ENCODE results near the gene USP34.
"Not testable (repeated sequence)": the region's sequence is repeated elsewhere in the genome, so short reads cannot be mapped to it uniquely, and the experiment has no call there.

USP34 gene

GRCh38 chr2:61470965-61471904 lies at the start of gene USP34:
TSS of gene USP34 (minus strand) at chr2:61471087. CDS start at chr2:61470692, 395 bp downstream.
- DNase-seq: peak; percentile 96

- no peak for DNase-seq
These were observed 49.4 kb upstream of the USP34 start for GRCh38 chr2:61520261-61520660.

- no peak for DNase-seq
These were observed 42.0 kb upstream of the USP34 start for GRCh38 chr2:61512768-61513398.

GRCh38 chr2:61510674-61511671 lies 40.1 kb upstream of the USP34 start:
- DNase-seq: peak; percentile 3

GRCh38 chr2:61504949-61505348 lies 34.1 kb upstream of the USP34 start:
- no peak for DNase-seq

- DNase-seq: no peak
These were observed 28.2 kb upstream of the USP34 start for GRCh38 chr2:61499060-61499459.

GRCh38 chr2:61493523-61493942 lies 22.6 kb upstream of the USP34 start:
- peak; percentile 48 for DNase-seq

DNA sequence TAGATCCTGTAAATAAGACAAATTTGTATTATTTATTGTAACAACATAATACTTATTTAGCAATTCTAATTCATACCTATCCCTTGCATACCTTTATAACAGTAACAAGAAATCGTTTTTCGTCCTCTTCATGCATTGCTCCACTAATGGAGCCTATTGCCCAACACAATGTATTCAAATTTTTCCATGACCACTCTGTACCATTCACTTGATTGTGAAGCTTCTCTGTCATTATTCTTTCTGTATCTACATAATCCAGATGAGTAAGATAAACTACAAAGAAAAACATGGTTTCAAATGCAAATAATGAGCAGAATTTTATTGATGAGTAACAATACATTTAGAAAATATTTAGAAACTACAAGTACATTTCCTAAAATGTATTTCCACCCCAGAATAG lies 21.6 kb upstream of the USP34 start:
- no peak for DNase-seq

GRCh38 chr2:61485281-61485680 lies 14.4 kb upstream of the USP34 start:
- no peak for DNase-seq

DNA sequence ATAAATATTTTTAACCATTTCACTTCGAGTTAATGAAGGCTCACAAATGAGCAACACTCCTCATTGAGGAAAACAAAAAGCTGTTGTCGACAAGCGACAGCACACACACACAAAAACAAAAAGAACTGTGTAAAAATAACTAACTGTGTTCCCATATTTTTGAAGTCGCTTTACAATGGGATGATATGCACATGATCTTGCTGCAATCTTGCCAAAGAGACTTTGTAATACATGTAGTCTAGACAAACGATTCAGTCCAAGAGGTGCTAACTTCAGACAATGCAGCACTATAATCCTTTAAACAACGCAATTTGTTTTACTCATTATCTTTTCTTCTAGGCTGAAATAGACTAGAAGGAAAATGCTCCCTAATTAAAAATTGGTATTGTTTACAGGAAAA lies 7.2 kb upstream of the USP34 start:
- no peak for DNase-seq

DNA sequence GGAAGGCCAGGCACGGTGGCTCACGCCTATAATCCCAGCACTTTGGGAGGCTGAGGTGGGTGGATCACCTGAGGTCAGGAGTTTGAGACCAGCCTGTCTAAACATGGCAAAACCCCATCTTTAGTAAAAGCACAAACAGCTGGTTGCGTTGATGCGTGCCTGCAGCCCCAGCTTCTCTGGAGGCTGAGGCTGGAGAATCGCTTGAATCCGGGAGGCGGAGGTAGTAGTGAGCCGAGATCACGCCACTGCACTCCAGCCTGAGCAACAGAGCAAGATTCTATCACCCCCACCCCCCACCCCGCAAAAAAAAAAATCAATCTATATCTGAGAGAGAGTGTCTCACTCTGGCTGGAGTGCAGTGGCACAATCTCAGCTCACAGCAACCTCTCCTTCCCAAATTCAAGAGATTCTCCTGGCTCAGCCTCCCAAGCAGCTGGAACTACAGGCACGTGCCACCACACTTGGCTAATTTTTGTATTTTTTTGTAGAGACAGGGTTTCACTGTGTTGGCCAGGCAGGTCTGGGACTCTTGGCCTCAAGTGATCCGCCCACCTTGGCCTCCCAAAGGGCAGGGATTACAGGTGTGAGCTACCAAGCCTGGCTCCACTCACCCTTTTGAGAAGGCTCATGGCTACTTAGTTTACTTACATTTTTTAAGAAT lies 6.2 kb upstream of the USP34 start:
- DNase-seq: not testable (repeated sequence)

- no peak for DNase-seq
These were observed 1.3 kb upstream of the USP34 start for GRCh38 chr2:61471905-61472805.

DNA sequence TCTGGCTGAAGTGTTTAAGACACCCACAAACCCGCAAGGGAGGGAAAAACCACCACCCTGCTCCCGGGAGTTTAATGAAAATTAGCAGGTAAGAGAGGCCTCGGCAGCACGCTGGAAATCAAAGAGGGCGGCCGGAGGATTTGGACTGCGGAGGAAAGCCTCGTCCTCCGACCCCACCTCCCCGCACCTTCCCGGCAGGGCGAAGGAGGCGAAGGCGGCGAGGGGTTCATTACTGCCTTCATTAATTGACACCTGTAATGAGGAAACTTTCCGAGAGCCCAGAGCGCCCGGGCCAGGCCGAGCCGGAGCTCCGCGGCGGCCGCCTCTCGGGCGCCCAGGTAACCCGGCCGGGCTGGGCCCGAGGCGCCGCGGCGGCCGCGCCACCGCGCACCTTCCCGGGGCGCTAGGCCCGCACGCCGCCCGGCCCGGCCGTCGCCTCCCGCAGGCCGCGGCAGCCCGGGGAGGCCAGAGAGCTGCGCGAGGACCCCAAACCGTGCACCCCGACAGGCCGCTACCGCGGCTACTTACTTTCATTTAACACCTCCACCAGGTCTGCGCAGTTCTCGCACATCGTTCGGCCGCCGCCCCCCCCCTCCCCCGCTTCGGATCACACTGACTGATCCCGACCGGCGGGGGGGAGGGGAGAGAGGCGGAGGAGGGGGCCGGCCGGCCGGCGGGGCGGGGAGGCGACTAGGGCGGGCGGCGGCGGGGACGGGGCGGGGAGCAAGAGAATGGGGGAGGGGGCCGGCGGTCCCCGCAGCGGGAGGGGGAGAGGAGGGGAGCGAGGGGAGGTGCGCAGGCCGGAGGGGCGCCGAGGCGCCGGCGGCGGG lies 550 bp downstream of the USP34 start:
- peak; percentile 80 for DNase-seq

GRCh38 chr2:61469424-61470121 lies 1.3 kb downstream of the USP34 start:
- DNase-seq: peak; percentile 9

DNA sequence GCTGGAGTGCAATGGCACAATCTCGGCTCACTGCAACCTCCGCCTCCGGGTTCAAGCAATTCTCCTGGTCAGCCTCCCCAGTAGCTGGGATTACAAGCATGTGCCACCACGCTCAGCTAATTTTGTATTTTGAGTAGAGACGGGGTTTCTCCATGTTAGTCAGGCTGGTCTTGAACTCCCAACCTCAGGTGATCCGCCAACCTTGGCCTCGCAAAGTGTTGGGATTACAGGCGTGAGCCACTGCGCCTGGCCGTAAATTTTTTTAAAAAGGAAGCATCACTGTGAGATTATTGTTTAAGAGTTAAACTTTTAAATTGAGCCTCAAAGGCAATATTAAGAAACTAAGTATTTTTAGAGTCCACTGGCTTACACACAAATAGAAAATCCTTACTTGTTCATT lies 2.7 kb downstream of the USP34 start:
- DNase-seq: not testable (repeated sequence)

DNA sequence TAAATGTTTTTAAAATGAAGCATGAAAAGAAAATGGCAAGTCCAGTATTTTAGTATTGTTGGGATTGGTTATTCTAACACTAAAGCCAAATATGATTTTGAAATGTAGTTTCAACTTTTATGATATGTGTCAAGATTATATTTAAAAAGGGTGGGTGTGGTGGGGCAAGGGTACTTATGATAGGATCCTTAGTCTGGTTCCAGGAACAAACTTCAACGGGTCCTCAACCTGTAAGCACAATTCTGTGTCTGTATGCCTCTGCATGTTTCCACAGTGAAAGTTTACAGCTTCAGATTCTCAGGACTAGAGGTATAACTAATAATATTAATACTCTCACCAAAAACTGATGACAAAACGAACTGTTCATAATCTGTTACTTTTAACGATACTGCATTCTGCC lies 5.8 kb downstream of the USP34 start:
- DNase-seq: no peak

DNA sequence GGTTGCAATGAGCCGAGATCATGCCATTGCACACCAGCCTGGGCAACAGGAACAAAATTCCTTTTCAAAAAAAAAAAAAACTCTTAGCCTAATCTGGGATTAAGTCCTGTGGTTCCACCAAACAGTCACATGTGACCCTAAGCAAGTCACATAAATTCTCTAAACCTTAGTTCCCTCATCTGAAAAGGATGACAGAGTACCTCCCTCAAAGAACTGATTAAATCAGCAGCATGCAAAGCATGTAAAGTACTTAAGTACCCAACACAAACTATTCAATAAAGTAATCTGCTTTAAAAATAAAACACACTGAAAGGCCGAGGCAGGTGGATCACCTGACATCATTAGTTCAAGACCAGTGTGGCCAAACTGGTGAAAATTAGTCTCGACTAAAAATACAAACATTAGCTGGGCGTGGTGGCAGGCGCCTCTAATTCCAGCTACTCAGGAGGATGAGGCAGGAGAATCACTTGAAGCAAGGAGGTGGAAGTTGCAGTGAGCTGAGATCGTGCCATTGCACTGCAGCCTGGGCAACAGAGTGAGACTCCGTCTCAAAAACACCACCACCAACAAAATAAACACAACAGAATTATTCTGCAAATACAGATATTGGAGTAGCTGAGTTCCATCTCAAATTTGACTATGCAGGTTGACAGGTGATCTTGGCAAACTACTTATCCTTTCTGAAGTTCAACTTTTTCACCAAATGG lies 7.0 kb downstream of the USP34 start:
- DNase-seq: no peak

- no peak for DNase-seq
These were observed 9.5 kb downstream of the USP34 start for GRCh38 chr2:61461404-61461803.

- DNase-seq: peak; percentile 60
These were observed 10.7 kb downstream of the USP34 start for GRCh38 chr2:61460163-61460562.

All from fibroblast of skin of right quadriceps (primary cell).